Testis (tissue), 2 donors: Measurements from ENCODE around the gene TTLL5.

Experiments used
- CTCF ChIP-seq, 3 experiments: fragments of 450-650 bp in 2 of 3; fragments of 200-600 bp in 1 of 3; sonication (generic) in 1 of 3; IDR thresholded peaks; one replicate each; pipeline ENCODE4 v1.5.1; 2016 to 2019; ENCODE audit warnings: antibody characterized with exemption in 3 of 3, mild to moderate bottlenecking in 2 of 3, moderate library complexity in 1 of 3
- POLR2A ChIP-seq: fragments of 450-650 bp; IDR thresholded peaks from one replicate; pipeline ENCODE4 v1.6.1; 2017; ENCODE audit warnings: antibody characterized with exemption, mild to moderate bottlenecking, moderate library complexity

- no peak for TF ChIP-seq CTCF (IDR thresholded peaks at IDR 0.05)
- no peak for TF ChIP-seq POLR2A
Observed at GRCh38 chr14:75986439-75986765, 325.4 kb downstream of the TTLL5 start.
